ENCODE data around the gene ZNF407.

ZNF407 gene

GRCh38 chr18:74840492-74841167 is 243.0 kb downstream of the ZNF407 start:
- TF ChIP-seq CTCF (conservative IDR thresholded peaks at IDR 0.05): no peak
- no peak overlapping the region for H3K27ac ChIP-seq

GRCh38 chr18:74841248-74841647 is 243.6 kb downstream of the ZNF407 start:
- H3K27ac ChIP-seq: no peak overlapping the region
- no peak for TF ChIP-seq CTCF (conservative IDR thresholded peaks at IDR 0.05)

GRCh38 chr18:74849301-74849700 is 251.6 kb downstream of the ZNF407 start:
- no peak for TF ChIP-seq CTCF (conservative IDR thresholded peaks at IDR 0.05)
- H3K27ac ChIP-seq: no peak overlapping the region

GRCh38 chr18:74856434-74856833 is 258.8 kb downstream of the ZNF407 start:
- TF ChIP-seq CTCF (conservative IDR thresholded peaks at IDR 0.05): no peak
- no peak overlapping the region for H3K27ac ChIP-seq

- no peak for TF ChIP-seq CTCF (conservative IDR thresholded peaks at IDR 0.05)
Measured at GRCh38 chr18:74856928-74857327, 259.3 kb downstream of the ZNF407 start.

GRCh38 chr18:74857901-74858300 is 260.2 kb downstream of the ZNF407 start:
- no peak for TF ChIP-seq CTCF (conservative IDR thresholded peaks at IDR 0.05)
- no peak overlapping the region for H3K27ac ChIP-seq

More at GRCh38 chr18:74856928-74857327, 259.3 kb downstream of the ZNF407 start:
- no peak overlapping the region for H3K27ac ChIP-seq

GRCh38 chr18:74861154-74861553 is 263.5 kb downstream of the ZNF407 start:
- peak overlapping the region; percentile 50 for H3K27ac ChIP-seq
- no peak for TF ChIP-seq CTCF (conservative IDR thresholded peaks at IDR 0.05)
